Measurements from ENCODE around the gene HILPDA. TPM values are rescaled to one million over a fixed set of nuclear protein-coding genes. Genes with fewer than 3 reads are reported as not detected.

The HILPDA gene
- polyA plus RNA-seq, 2 donors = 82.5 to 333 TPM

- no peak overlapping the region for H3K4me3 ChIP-seq (ENCODE audit: low read depth in 1 of 2, low read length in 2 of 2)
- no peak overlapping the region for H3K27ac ChIP-seq (ENCODE audit: low read depth in 2 of 2, low read length in 1 of 2)
- 70 to 72% methylated on average over 4 of the region's 4 CpGs for WGBS, 2 donors
- H3K27me3 ChIP-seq (ENCODE audit: control insufficient read depth in 1 of 2, insufficient read depth in 2 of 2, low read length in 2 of 2) = no peaks in the 10 kb centered on the region
- H3K36me3 ChIP-seq (ENCODE audit: control insufficient read depth in 2 of 2, insufficient read depth in 2 of 2, low read length in 1 of 2) = no peaks in the 10 kb centered on the region
- H3K4me1 ChIP-seq (ENCODE audit: control insufficient read depth in 2 of 2, insufficient read depth in 2 of 2, low read length in 1 of 2) = no peaks in the 10 kb centered on the region
- no peaks in the 10 kb centered on the region for H3K9me3 ChIP-seq (ENCODE audit: control insufficient read depth in 2 of 2, insufficient read depth in 1 of 2, low read depth in 1 of 2, low read length in 1 of 2)
Observed at GRCh38 chr7:128415217-128415785, 40.4 kb upstream of the HILPDA start.

GRCh38 chr7:128417071-128417470 lies 38.6 kb upstream of the HILPDA start:
- Histone ChIP-seq H3K27ac (ENCODE audit: low read depth in 2 of 2, low read length in 1 of 2) (no peak overlapping the region), H3K4me3 (ENCODE audit: low read depth in 1 of 2, low read length in 2 of 2) (no peak overlapping the region), H3K4me1 (ENCODE audit: control insufficient read depth in 2 of 2, insufficient read depth in 2 of 2, low read length in 1 of 2) (no peaks in the 10 kb centered on the region), H3K36me3 (ENCODE audit: control insufficient read depth in 2 of 2, insufficient read depth in 2 of 2, low read length in 1 of 2) (no peaks in the 10 kb centered on the region), H3K27me3 (ENCODE audit: control insufficient read depth in 1 of 2, insufficient read depth in 2 of 2, low read length in 2 of 2) (no peaks in the 10 kb centered on the region), H3K9me3 (ENCODE audit: control insufficient read depth in 2 of 2, insufficient read depth in 1 of 2, low read depth in 1 of 2, low read length in 1 of 2) (no peaks in the 10 kb centered on the region)
- 87 to 90% methylated on average over 3 of the region's 3 CpGs for WGBS, 2 donors

- Histone ChIP-seq H3K4me1 (ENCODE audit: control insufficient read depth in 2 of 2, insufficient read depth in 2 of 2, low read length in 1 of 2) (no peaks in the 10 kb centered on the region), H3K4me3 (ENCODE audit: low read depth in 1 of 2, low read length in 2 of 2) (no peak overlapping the region), H3K27me3 (ENCODE audit: control insufficient read depth in 1 of 2, insufficient read depth in 2 of 2, low read length in 2 of 2) (no peaks in the 10 kb centered on the region), H3K9me3 (ENCODE audit: control insufficient read depth in 2 of 2, insufficient read depth in 1 of 2, low read depth in 1 of 2, low read length in 1 of 2) (no peaks in the 10 kb centered on the region), H3K36me3 (ENCODE audit: control insufficient read depth in 2 of 2, insufficient read depth in 2 of 2, low read length in 1 of 2) (no peaks in the 10 kb centered on the region), H3K27ac (ENCODE audit: low read depth in 2 of 2, low read length in 1 of 2) (no peak overlapping the region)
- WGBS, 2 donors = 93 to 95% methylated on average over 7 of the region's 7 CpGs
Observed at GRCh38 chr7:128419257-128419656, 36.4 kb upstream of the HILPDA start.

GRCh38 chr7:128420773-128421172 lies 34.9 kb upstream of the HILPDA start:
- Histone ChIP-seq H3K27ac (ENCODE audit: low read depth in 2 of 2, low read length in 1 of 2) (no peak overlapping the region), H3K4me3 (ENCODE audit: low read depth in 1 of 2, low read length in 2 of 2) (no peak overlapping the region), H3K36me3 (ENCODE audit: control insufficient read depth in 2 of 2, insufficient read depth in 2 of 2, low read length in 1 of 2) (no peaks in the 10 kb centered on the region), H3K27me3 (ENCODE audit: control insufficient read depth in 1 of 2, insufficient read depth in 2 of 2, low read length in 2 of 2) (no peaks in the 10 kb centered on the region), H3K9me3 (ENCODE audit: control insufficient read depth in 2 of 2, insufficient read depth in 1 of 2, low read depth in 1 of 2, low read length in 1 of 2) (no peaks in the 10 kb centered on the region), H3K4me1 (ENCODE audit: control insufficient read depth in 2 of 2, insufficient read depth in 2 of 2, low read length in 1 of 2) (no peaks in the 10 kb centered on the region)
- whole genome bisulfite sequencing, 2 donors = 93 to 96% methylated on average over 1 of the region's 1 CpG

- Histone ChIP-seq H3K27me3 (ENCODE audit: control insufficient read depth in 1 of 2, insufficient read depth in 2 of 2, low read length in 2 of 2) (no peaks in the 10 kb centered on the region), H3K4me1 (ENCODE audit: control insufficient read depth in 2 of 2, insufficient read depth in 2 of 2, low read length in 1 of 2) (no peaks in the 10 kb centered on the region), H3K4me3 (ENCODE audit: low read depth in 1 of 2, low read length in 2 of 2) (no peak overlapping the region), H3K27ac (ENCODE audit: low read depth in 2 of 2, low read length in 1 of 2) (no peak overlapping the region), H3K9me3 (ENCODE audit: control insufficient read depth in 2 of 2, insufficient read depth in 1 of 2, low read depth in 1 of 2, low read length in 1 of 2) (no peaks in the 10 kb centered on the region), H3K36me3 (ENCODE audit: control insufficient read depth in 2 of 2, insufficient read depth in 2 of 2, low read length in 1 of 2) (no peaks in the 10 kb centered on the region)
- 72 to 100% methylated on average over 1 of the region's 1 CpG for WGBS, 2 donors
Observed at GRCh38 chr7:128421384-128421783, 34.3 kb upstream of the HILPDA start.

GRCh38 chr7:128422037-128422436 lies 33.6 kb upstream of the HILPDA start:
- H3K9me3 ChIP-seq (ENCODE audit: control insufficient read depth in 2 of 2, insufficient read depth in 1 of 2, low read depth in 1 of 2, low read length in 1 of 2) = no peaks in the 10 kb centered on the region
- H3K27ac ChIP-seq (ENCODE audit: low read depth in 2 of 2, low read length in 1 of 2) = no peak overlapping the region
- H3K4me3 ChIP-seq (ENCODE audit: low read depth in 1 of 2, low read length in 2 of 2) = no peak overlapping the region
- no peaks in the 10 kb centered on the region for H3K36me3 ChIP-seq (ENCODE audit: control insufficient read depth in 2 of 2, insufficient read depth in 2 of 2, low read length in 1 of 2)
- 75 to 82% methylated on average over 1 of the region's 1 CpG for WGBS, 2 donors
- H3K4me1 ChIP-seq (ENCODE audit: control insufficient read depth in 2 of 2, insufficient read depth in 2 of 2, low read length in 1 of 2) = no peaks in the 10 kb centered on the region
- H3K27me3 ChIP-seq (ENCODE audit: control insufficient read depth in 1 of 2, insufficient read depth in 2 of 2, low read length in 2 of 2) = no peaks in the 10 kb centered on the region

GRCh38 chr7:128422842-128423241 lies 32.8 kb upstream of the HILPDA start:
- H3K27me3 ChIP-seq (ENCODE audit: control insufficient read depth in 1 of 2, insufficient read depth in 2 of 2, low read length in 2 of 2) = no peaks in the 10 kb centered on the region
- H3K27ac ChIP-seq (ENCODE audit: low read depth in 2 of 2, low read length in 1 of 2) = no peak overlapping the region
- H3K9me3 ChIP-seq (ENCODE audit: control insufficient read depth in 2 of 2, insufficient read depth in 1 of 2, low read depth in 1 of 2, low read length in 1 of 2) = no peaks in the 10 kb centered on the region
- H3K4me1 ChIP-seq (ENCODE audit: control insufficient read depth in 2 of 2, insufficient read depth in 2 of 2, low read length in 1 of 2) = no peaks in the 10 kb centered on the region
- WGBS, 2 donors = 79 to 86% methylated on average over 3 of the region's 3 CpGs
- no peaks in the 10 kb centered on the region for H3K36me3 ChIP-seq (ENCODE audit: control insufficient read depth in 2 of 2, insufficient read depth in 2 of 2, low read length in 1 of 2)
- no peak overlapping the region for H3K4me3 ChIP-seq (ENCODE audit: low read depth in 1 of 2, low read length in 2 of 2)

GRCh38 chr7:128424686-128425275 lies 30.9 kb upstream of the HILPDA start:
- Histone ChIP-seq H3K27ac (ENCODE audit: low read depth in 2 of 2, low read length in 1 of 2) (no peak overlapping the region), H3K4me1 (ENCODE audit: control insufficient read depth in 2 of 2, insufficient read depth in 2 of 2, low read length in 1 of 2) (no peaks in the 10 kb centered on the region), H3K36me3 (ENCODE audit: control insufficient read depth in 2 of 2, insufficient read depth in 2 of 2, low read length in 1 of 2) (no peaks in the 10 kb centered on the region), H3K4me3 (ENCODE audit: low read depth in 1 of 2, low read length in 2 of 2) (no peak overlapping the region), H3K9me3 (ENCODE audit: control insufficient read depth in 2 of 2, insufficient read depth in 1 of 2, low read depth in 1 of 2, low read length in 1 of 2) (no peaks in the 10 kb centered on the region), H3K27me3 (ENCODE audit: control insufficient read depth in 1 of 2, insufficient read depth in 2 of 2, low read length in 2 of 2) (no peaks in the 10 kb centered on the region)
- 42 to 49% methylated on average over 1 of the region's 1 CpG for WGBS, 2 donors

GRCh38 chr7:128425850-128426249 lies 29.8 kb upstream of the HILPDA start:
- H3K4me1 ChIP-seq (ENCODE audit: control insufficient read depth in 2 of 2, insufficient read depth in 2 of 2, low read length in 1 of 2) = peaks cover 0 to 4% of the 10 kb centered on the region in 2 donors
- no peaks in the 10 kb centered on the region for H3K27me3 ChIP-seq (ENCODE audit: control insufficient read depth in 1 of 2, insufficient read depth in 2 of 2, low read length in 2 of 2)
- H3K4me3 ChIP-seq (ENCODE audit: low read depth in 1 of 2, low read length in 2 of 2) = no peak overlapping the region
- H3K36me3 ChIP-seq (ENCODE audit: control insufficient read depth in 2 of 2, insufficient read depth in 2 of 2, low read length in 1 of 2) = no peaks in the 10 kb centered on the region
- H3K27ac ChIP-seq (ENCODE audit: low read depth in 2 of 2, low read length in 1 of 2) = no peak overlapping the region
- WGBS, 2 donors = 39 to 40% methylated on average over 4 of the region's 4 CpGs
- H3K9me3 ChIP-seq (ENCODE audit: control insufficient read depth in 2 of 2, insufficient read depth in 1 of 2, low read depth in 1 of 2, low read length in 1 of 2) = no peaks in the 10 kb centered on the region

GRCh38 chr7:128427289-128427891 lies 28.3 kb upstream of the HILPDA start:
- 12 to 15% methylated on average over 7 of the region's 7 CpGs for WGBS, 2 donors
- H3K9me3 ChIP-seq (ENCODE audit: control insufficient read depth in 2 of 2, insufficient read depth in 1 of 2, low read depth in 1 of 2, low read length in 1 of 2) = no peaks in the 10 kb centered on the region
- H3K4me1 ChIP-seq (ENCODE audit: control insufficient read depth in 2 of 2, insufficient read depth in 2 of 2, low read length in 1 of 2) = peaks cover 0 to 9% of the 10 kb centered on the region in 2 donors
- no peak overlapping the region for H3K27ac ChIP-seq (ENCODE audit: low read depth in 2 of 2, low read length in 1 of 2)
- no peaks in the 10 kb centered on the region for H3K27me3 ChIP-seq (ENCODE audit: control insufficient read depth in 1 of 2, insufficient read depth in 2 of 2, low read length in 2 of 2)
- H3K4me3 ChIP-seq (ENCODE audit: low read depth in 1 of 2, low read length in 2 of 2) = no peak overlapping the region
- H3K36me3 ChIP-seq (ENCODE audit: control insufficient read depth in 2 of 2, insufficient read depth in 2 of 2, low read length in 1 of 2) = no peaks in the 10 kb centered on the region

Measured in esophagus (tissue), 2 donors.